GM12878 (cell line): ENCODE measurements around the gene TMEM225B.

Source experiments
- TARDBP ChIP-seq: IDR thresholded peaks from 2 replicates; pipeline ENCODE4 v1.6.1; 2016; ENCODE audit warnings: borderline replicate concordance
- ZNF274 ChIP-seq: IDR thresholded peaks from one replicate; pipeline ENCODE4 v1.8.0; 2011; ENCODE audit not compliant: insufficient read length, insufficient read depth

GRCh38 chr7:99651290-99651689 is 53.2 kb downstream of the TMEM225B start:
- TF ChIP-seq TARDBP (no peak), ZNF274 (no peak)
